T-helper 1 cell treated with Interleukin-12 subunit alpha and Interleukin-12 subunit beta and Interleukin-4 antibody, amounts not matched to agents 30 ng/mL and 1 ng/mL, for 36 hours (primary cell): ENCODE data around the gene ZNF132. TPM values are rescaled to one million over a fixed set of nuclear protein-coding genes. Genes with fewer than 3 reads are reported as not detected.
"Not testable (repeated sequence)": the region's sequence is repeated elsewhere in the genome, so short reads cannot be mapped to it uniquely, and the experiment has no call there.

ENCODE experiments used
- intact Hi-C: fragments of 100-400 bp; cut with micrococcal nuclease; formaldehyde crosslinking; loops from one replicate; pipeline ENCODE4 v1.15.1; 2024
- total RNA-seq: library from RNA; stranded (reverse); gene quantifications from 2 replicates; pipeline ENCODE4 v1.2.3, GENCODE V29; 2022

Gene ZNF132
- 3.7 and 3.8 TPM in 2 replicates for total RNA-seq

- intact Hi-C loops, result loop anchor here (1.0 to 5.0 kb wide), 24 partner anchors 11 to 1248 kb away; partner anchors contain the start of genes ERVK3-1, MZF1, RPS5 and TRAPPC2B
Measured at GRCh38 chr19:58439576-58440554, at the start of gene ZNF132. ZNF132 (minus strand) TSS chr19:58440153; CDS start chr19:58439821, 332 bp downstream.

GRCh38 chr19:58484349-58484748, 44.4 kb upstream of the ZNF132 start:
- intact Hi-C loops, result not testable (repeated sequence)

- intact Hi-C loops, result no loop called here
Measured at GRCh38 chr19:58483776-58484175, 43.8 kb upstream of the ZNF132 start.

- intact Hi-C loops, result no loop called here
Measured at GRCh38 chr19:58482372-58482771, 42.4 kb upstream of the ZNF132 start.

- intact Hi-C loops, result no loop called here
Measured at GRCh38 chr19:58480831-58481230, 40.9 kb upstream of the ZNF132 start.

- intact Hi-C loops, result no loop called here
Measured at GRCh38 chr19:58480481-58480830, 40.5 kb upstream of the ZNF132 start.

GRCh38 chr19:58479736-58480480, 40.0 kb upstream of the ZNF132 start:
- intact Hi-C loops, result no loop called here

GRCh38 chr19:58479303-58479702, 39.4 kb upstream of the ZNF132 start:
- intact Hi-C loops, result no loop called here

GRCh38 chr19:58477871-58478270, 37.9 kb upstream of the ZNF132 start:
- intact Hi-C loops, result loop anchor here (2.0 kb wide), 1 partner anchor 173 kb away; the partner anchor contains the start of gene ERVK3-1

- intact Hi-C loops, result loop anchor here (2.0 kb wide), 1 partner anchor 172 kb away; the partner anchor contains the start of gene ERVK3-1
Measured at GRCh38 chr19:58477130-58477529, 37.2 kb upstream of the ZNF132 start.

- intact Hi-C loops, result loop anchor here (1.0 to 2.0 kb wide), 7 partner anchors 23 to 248 kb away; partner anchors contain the start of genes CHMP2A, ERVK3-1, TRIM28 and ZBTB45
Measured at GRCh38 chr19:58476498-58477015, 36.6 kb upstream of the ZNF132 start.

GRCh38 chr19:58475714-58476497, 36.0 kb upstream of the ZNF132 start, which contains the start of gene ZNF446:
ZNF446 (plus strand) TSS chr19:58476352; CDS start chr19:58477219, 867 bp downstream.
- intact Hi-C loops, result loop anchor here (1.0 to 2.0 kb wide), 17 partner anchors 10 to 248 kb away; partner anchors contain the start of genes CHMP2A, ERVK3-1, MZF1 and RPS5

- intact Hi-C loops, result loop anchor here (1.0 kb wide), 10 partner anchors 9 to 197 kb away; partner anchors contain the start of genes MZF1, RPS5, ZNF132 and ZNF324B
Measured at GRCh38 chr19:58474997-58475713, 35.2 kb upstream of the ZNF132 start.

GRCh38 chr19:58474291-58474996, 34.5 kb upstream of the ZNF132 start:
- intact Hi-C loops, result no loop called here

- intact Hi-C loops, result no loop called here
Measured at GRCh38 chr19:58473775-58474174, 33.8 kb upstream of the ZNF132 start.

- intact Hi-C loops, result no loop called here
Measured at GRCh38 chr19:58471736-58472135, 31.8 kb upstream of the ZNF132 start.

GRCh38 chr19:58470837-58471543, 31.0 kb upstream of the ZNF132 start:
- intact Hi-C loops, result not testable (repeated sequence)

GRCh38 chr19:58469241-58470013, 29.5 kb upstream of the ZNF132 start:
- intact Hi-C loops, result no loop called here
